HG02884 (cell line): Measurements from ENCODE around the gene PRKCD.
A peak's percentile ranks its signal among the peaks of the same experiment; 100 is the strongest.

ENCODE experiments used
- ATAC-seq: cut with Tn5 transposase; IDR thresholded peaks from one replicate; pipeline ENCODE4 v1.9.1; 2021; ENCODE audit warnings: mild to moderate bottlenecking, moderate library complexity; ENCODE audit not compliant: unreplicated experiment

The PRKCD gene

DNA sequence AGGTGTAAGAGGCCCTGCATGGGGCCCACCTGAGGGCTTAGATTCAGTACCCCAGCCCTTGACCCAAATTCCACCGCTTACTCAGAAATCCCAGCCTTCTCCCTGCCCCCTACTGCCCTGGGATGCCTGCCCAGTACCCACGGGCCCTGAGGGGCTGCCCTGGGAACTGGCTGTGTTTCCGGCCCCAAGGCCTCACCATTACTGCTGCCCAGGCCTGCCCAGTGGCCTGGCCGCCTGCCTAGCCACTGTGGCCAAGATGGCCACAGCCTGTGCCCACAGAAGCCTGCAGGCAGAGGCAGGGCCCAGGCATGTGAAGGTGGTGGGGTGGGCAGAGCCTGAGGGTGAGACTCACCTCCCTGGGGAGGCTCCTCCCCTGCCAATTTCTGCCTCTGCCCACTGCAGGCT, 6.1 kb upstream of the PRKCD start:
- no peak for ATAC-seq

DNA sequence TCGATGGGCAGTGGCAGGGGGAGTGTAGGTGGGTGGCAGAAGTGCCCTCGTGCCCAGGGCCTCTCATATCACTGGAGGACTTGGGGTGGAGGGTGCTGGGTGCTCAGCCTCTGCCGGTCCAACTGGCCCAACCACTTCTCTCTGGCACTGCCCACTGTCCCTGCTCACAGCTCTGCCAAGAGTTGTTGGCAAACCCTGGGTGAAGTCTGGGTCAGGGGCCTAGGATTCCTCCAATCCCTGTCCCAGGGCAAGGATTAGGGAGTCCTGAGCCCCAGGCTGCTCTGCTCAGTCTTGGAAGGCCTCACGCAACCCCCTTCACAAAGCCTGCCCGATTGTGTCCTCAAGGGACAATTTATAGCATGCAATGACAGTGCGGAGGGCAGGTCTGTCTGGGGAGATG, 5.2 kb upstream of the PRKCD start:
- ATAC-seq = no peak

DNA sequence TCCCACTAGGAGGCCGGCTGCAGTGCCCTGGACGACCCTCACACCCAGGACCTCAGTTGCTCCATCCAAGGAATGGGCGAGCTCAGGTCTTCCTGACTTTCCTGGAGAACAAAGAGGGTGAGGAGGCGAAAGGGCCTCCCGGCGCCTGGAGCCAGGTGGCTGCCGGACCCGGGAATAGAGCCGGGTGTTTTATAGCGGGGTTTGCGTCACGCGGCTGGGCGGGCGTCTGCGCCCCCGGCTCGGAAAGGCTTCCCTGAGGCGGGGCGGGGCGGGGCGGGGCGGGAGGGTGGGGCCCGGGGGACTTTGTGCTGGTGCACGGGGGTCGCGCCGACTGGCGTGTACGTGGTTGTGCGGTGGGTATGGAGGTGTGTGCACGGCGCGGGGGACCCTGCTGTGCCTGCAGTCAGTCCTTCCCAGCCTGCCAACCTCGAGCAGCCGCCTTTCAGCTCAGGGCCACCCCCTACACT, 4.6 kb upstream of the PRKCD start:
- no peak for ATAC-seq

DNA sequence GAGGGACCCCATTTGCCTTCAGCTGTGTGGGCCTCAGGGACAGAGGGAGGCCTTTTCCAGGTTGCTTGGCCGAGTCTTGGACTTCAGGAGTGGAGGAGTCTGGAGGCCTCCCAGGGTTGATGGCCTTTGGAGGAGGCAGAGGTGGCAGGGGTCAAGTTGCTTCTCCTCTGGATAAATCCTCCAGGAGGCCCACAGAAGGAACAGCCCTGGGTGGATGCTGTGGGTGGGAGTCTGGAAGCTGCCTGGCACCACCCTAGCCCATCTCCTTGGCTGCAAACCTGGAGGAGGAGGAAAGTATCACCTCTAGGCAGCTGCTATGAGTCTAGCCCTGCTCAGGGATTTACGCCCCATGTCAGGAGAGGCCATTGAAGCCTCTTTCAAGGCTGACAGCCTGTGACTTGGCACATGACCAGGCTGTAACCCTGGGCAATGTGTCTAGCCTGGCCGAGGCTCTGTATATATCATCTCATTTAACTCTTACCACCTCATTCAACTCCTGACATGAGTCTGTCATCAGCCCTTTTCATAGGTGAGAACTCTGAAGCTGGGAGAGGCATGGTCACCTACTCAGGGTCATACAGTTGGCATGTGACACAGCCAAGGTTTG, 2.9 kb upstream of the PRKCD start:
- no peak for ATAC-seq

DNA sequence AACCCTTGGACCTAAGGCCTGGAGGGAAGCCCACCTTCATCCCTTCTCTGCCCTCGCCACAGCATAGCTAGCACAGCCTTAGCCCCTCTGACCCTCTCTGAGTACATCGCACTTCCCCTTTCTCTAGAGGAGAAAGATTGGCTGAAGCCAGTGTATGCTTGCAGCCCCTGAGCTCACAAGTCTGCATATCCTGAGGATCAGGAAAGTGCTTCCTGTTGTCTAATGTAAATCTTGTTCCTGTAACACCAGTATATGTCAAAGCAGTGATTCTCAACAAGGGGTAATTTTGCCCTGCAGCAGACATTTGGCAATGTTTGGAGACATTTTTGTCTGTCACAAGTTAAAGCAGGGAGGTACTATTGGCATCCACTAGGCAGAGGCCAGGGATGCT, 2.2 kb upstream of the PRKCD start:
- ATAC-seq = no peak

DNA sequence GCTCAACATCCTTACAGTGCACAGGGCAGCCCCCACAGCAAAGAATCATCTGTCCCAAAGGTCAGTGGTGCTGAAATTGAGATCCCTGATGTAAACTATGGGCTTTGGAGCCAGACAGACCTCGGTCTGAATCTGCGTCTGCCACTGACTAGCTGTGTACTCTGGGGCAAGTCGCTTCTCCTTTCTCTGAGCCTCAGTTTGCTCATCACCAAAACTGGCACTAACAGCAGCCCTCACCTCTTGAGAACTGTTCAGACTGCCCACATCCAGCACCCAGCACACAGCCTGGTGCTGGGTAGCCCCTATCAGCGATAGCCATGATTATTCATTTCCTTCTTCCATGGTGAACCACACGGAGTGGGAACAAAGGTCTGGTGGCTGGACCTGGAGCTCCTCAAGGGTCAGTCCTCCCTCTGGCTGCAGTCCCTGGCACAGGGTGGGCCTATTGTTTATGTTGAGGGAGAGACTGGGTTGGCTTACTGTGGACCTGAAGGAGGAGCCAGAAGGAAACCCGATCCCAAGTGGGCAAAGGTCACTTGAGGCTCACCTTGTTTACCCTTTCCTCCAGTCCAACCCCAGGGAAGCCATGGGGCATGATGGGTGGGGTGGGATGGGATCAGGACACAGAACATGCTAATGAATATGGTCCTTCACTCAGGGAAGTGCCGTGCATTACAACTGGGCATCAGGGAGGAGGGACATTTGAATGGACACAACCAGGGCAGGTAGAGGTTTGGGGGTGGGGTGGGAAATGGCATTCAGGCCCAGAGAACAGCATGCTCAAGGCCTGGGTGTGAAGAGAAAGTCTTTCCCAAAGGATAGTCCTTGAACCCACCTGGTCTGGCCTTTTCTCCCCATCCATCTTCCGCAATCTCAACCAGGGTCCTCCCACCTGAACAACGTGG, 1.6 kb upstream of the PRKCD start:
- no peak for ATAC-seq

DNA sequence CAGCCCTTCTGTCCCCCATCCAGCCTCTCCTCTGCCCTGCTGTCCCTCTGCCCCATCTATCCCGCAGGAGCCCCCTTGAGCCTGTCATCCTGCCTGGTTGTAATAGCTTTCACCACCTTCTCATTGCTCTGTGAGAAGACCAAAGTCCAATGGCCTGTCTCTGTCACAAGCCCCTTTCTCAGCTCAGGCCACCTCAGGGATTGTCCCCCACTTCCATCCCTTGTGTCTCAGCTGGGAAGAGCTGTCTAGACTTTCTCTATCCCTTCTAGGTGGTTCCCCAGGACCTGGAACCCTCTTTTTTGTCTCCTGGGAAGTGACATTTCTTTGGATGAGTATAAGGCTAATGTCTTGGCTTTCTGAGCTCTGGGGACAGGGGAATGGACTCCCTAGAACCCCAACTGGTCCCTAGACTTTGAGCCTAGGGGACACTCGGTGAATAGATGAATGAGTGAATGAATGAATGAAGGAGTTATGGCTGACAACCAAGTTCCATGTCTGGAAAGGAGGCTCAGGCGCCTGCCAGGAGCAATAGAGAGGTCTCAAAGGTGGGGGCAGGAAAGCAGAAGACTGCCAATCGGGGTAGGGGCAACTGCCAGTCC, 849 bp upstream of the PRKCD start:
- no peak for ATAC-seq

DNA sequence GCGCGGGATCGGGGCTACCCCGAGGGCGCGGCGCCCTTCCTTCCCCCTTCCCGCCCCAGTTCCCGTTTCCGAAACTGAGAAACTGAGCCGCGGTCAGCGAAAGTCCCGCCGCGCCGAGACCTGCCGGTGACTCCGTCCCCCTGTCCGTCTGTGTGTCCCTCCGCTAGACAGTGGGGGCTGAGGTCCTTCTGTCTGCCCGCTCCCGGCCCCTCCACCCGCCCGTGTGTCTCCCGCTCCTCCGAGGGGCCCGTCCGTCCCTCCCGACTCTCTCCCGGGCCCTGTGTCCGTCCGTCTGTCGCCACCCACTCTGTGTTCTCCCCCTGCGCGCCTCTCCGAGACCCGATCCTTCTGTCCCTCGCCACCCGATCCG, 426 bp downstream of the PRKCD start:
- peak; percentile 2 for ATAC-seq

DNA sequence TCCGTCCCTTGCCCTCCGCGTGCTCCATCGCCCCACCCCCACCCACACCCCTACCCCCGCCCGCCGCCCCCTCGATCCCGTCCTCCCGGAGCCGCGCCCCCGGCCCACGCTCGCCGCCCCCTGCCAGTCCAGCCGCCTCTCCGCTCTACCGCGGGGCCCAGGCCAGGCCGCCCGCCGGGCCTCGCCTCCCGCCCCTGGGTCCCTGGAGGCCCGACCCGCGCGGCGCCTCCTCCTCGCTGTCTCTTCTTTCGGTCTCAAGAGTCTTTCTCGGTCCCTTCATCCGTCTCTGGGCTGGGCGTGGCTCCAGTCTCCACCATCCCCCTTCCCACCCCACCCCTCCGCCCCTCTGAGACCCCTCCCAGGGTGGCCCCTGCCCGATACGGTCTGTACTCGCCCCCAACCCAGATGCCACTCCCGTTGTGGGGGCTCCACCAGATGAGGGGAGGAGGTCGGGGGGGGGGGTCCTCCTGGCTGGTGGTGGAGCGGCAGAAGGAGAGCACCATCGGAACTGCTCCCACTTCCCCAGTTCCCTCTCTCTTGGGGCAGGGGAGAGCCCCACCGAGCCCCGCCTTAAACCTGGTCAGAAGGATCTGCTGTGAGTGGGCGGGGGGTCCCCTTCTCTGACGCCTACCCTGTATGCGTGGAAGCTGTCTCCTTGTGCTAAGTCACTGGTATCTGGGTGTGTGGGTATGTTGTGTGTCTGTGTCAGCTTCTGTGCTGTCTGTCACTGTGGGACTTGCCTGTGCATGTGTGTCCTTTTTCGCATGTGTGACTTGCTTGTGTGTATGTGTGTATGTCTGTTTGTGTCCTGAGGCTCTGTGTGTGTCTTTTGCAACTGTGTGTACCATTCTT, 1.0 kb downstream of the PRKCD start:
- no peak for ATAC-seq

DNA sequence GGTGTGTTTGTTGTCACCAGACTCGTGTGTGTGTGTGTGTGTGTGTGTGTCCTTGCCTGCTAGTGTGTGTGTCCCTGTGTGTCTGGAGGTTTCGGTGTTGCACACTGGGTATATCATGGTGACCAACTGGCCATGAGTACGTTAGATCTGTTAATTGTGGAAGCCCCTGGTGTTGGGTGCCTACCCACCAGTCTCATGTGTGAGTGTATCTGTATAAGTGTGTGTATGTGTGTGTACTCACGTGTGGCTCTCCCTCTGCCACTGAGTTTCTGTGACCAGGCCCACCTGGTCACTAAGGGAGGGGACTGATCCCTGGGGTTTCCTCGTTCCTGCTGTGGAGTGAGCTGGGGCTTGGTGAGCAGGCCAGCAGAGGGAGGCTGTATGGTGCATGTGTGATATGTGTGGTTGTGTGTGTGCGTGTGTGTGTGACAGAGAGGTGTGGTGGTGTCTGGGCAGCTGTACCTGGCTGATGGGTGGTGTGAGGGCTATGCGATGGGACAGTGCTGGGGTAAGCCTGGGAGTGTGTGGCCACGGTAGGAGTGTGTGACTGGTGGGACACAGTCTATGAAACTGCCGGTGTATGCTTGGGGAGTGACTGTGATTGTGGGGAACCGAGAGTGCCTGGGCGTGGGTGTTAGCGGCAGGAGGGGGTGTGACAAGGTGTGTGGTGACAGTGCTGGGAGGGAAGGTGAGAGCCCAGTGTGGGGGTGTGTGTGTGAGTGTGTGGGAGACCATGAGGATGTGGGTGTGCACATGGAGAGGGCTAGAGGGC, 1.8 kb downstream of the PRKCD start:
- ATAC-seq = peak; percentile 36

DNA sequence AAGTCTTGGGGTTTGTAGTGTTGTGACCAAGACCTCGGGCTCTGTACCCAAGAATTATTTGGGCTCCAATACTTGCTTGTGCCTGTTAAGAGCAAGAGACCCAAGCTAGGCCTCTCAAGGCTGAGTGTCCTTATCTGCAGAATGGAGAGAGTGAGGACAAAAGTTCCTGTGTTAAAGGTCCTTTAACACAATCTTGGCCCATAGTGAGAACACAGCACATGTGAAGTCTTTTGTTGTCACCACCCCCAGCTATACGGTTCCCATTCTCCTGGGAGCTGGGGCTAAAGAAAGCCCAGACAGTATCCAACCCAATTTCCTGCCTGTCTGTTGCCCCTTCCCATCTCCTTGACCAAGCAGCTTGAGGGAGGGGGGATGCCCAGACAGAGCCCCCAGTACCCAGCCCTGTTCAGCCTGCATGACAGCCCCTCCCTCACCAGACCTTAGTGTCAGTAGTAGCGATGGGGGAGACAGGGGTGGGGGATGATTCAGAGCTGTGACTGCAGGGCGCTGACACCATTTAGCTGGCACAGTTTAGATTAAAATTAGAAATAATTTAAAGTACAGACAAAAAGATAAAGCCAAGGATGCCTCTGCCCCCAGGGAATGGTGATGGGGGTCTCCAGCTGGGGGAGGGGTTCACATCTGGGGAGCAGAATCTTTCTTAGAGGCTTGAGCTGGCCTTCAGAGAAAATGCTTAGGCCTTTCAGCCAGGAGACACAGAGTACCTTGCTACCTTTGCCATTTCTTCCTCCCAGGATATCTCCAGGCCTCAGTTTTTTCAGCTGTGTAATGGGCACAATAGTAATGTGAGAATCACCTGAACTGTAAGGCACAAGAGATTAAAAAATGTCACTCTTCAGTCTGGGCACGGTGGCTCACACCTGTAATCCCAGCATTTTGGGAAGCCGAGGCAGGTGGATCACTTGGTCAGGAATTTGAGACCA, 2.7 kb downstream of the PRKCD start:
- no peak for ATAC-seq

DNA sequence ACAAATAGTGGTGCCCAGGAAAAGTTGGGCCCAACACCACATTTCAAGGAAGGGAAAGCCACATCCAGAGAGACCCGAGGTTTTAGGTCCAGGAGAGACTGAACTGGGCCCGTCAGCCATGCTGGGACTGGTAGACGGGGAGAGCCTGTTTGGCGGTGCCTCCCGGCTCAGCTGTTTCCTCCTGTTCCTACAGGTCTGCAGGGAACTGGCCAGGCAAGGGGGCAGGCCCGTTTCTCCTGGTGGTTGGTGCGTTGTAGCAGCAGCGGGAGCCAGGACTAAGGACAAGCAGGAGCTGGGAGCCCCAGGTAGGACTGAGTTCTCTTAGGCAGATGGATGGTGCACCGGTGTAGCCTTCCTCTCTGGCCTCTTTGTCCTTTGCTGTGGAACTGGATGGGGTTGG, 3.9 kb downstream of the PRKCD start:
- no peak for ATAC-seq

DNA sequence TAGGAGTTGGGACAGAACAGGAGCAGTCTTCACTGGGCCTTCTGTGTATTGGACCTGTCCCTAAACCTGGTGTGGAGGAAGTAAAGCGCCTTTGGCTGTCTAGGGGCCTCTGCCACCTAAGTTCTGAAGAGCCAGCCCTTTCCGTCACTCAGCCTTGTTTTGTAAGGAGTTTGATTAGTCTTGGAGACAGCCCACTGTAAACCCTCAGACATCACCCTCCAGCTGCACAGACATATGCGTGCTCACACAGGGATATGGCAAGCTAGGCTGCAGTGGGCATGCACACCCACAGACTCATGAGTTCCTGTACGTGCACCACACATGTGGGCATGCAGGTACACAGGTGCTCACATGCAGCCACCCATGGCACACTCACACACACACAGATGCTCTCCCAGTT, 5.2 kb downstream of the PRKCD start:
- no peak for ATAC-seq

DNA sequence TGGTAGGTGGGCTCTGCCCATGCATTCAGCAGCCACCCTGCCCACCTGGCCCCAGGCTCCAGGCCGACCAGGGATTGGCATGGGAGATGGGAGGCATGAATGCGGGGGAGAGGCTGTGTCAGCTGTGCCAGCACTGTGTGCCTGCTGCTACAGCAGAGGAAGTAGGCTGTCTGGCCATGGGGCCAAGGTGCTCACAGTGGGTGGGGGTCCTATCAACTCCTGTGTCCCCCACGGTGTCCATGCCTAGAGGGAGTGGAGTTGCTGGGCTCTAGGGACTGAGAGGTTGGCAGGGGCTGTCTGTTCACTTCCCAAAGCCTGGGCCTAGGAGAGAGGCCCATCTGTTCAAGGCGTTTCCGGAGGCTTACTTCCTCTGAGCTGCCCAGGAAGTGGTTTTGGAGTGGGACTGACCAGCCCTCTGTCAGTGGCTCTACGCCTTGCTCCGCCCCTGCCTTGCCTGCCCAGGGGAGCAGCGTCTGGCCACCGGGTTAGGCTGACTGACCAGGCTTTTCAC, 5.8 kb downstream of the PRKCD start:
- no peak for ATAC-seq

DNA sequence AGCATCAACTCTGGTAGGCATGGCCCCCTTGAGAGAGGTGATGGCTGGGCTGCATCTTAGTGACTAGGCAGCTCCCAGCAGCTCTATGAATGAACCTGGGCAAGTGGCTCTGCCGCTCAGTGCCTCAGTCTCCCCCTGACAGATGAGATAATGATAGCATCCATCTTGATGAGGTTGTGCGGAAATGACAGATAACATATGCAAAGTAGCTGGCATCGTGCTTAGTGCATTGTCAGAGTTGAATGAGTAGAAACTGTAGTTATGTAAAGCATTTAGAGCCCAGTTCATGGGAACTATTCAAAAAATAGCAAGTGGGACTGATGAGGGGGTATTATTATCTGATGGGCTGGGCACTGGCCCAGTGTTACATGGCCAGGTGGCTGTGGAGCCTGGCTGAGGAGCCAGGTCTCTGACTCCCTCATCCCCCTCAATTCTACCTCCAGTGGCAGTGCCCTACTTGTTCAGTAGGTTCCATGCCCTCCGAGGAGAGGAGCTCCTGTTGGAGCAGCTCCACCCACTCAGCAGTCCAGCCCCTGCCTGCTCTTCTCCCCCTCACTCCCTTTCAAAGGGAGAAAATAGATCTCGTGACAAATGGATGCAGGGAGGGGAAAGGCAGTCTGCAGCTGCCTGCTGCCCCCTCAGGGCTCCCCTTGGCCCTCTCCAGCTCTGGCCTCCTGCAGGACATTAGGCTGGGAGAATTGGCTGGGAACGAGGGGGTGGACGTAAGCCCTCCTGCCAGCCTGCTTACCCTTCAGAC, 6.6 kb downstream of the PRKCD start:
- ATAC-seq = peak; percentile 33

DNA sequence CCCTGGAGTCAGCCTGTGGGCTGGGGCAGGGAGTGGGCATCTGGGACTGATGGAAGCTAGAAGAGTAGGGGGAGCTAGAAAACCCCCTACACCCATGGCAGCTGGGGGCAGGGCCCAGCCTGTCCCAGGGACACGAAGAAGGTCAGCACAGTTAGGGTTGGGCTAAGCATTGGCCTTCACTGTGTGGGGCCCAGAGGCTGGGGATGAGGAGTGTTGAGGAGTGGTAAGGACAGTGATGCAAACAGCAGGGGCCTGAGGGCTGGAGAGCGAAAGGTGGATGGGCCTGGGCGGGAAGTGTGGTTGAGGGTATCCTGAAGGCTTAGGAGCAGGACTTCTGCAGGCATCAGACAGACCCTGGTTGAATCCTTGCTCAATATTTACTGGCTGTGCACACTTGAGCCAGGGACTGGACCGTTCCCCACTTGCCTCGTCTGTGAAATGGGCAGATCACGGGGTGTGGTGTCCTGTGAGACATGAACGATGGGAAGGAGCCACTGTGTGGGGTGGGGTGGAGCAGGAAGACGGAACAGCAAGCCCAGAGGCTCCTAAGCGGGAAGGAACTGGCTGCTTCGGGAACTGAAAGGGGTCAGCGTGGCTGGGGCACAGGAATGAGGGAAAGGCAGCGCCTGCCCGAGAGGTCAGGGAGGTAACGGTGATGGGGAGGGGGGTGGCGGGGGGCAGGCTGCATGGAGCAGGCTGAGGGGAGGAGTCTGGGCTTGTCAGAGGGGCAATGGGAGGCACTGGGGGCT, 7.3 kb downstream of the PRKCD start:
- ATAC-seq = no peak

DNA sequence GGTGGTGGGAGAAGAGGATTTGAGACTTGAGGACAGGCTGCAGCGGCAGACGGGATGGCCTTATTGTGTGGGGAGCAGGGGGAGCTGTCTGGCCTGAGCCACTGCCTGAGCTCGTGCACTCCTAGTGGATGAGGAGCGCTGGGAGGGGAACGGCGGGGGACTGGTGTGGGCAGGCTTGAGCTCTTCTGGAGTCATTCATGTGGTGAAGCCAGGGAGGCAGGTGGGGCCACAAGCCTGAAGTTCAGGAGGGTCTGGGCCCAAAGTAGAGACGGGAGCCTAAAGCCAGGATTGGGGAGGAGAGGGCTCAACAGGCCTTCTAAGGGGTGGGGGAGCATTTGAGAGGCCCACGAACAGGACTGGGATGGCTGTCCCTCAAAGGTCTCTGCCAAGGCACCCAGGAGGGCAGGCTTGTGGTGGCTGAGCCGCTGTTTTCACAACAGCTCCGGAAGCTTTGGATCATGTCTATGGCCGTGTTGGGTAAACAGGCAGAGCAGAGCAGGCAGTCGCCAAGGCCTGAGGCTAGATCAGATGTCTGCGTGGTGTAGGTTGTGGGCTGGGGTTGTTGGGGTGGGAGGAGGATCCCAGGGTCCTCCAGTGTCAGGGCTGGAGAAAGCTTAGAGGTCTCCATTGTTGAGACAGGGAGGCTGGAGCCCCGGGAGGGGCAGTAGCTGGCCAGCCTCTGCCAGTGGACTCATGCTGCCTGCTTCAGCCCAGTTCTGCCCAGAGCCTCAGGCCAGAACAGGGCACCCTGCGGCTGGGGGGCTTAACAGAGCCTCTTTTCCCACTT, 8.2 kb downstream of the PRKCD start:
- ATAC-seq = no peak
